ENCODE measurements around the gene CABLES1. TPM values are rescaled to one million over a fixed set of nuclear protein-coding genes. Genes with fewer than 3 reads are reported as not detected.

The CABLES1 gene
- total and polyA plus RNA-seq, 2 of the 8 experiments (the other 6 are each of a cell fraction or from before 2014, with no cell fraction given) = 9.2 to 26.4 TPM

DNA sequence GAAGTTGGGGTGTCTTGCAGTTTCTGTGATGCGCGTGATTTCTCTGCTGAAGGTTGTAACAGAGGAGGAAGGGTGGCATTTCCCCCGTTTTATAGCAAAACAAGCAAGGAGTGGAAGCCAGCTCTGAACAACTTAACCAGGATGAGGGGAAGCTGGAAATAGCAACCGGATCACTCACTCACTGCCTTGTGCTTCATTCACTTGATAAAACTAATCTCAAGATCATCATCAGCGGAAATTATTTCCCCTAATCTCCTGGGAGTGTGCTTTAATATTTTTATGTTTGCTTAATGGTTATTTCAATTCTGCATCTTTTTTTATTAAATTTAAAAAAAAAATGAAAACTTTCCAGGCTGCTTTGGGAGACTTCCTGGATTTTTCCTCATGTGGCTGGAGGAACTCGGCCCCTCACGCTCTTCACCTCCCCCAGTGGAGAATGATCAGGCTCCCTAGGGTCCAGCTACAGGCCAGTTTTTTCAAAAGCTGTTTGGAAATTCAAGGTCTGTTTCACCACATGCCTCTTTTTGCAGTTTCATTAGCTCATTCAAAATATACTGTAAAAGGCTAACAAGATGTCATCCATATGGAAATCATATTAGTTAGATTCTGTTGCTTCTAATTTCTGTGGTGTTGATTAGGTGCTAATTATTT lies 31.7 kb downstream of the CABLES1 start:
- H2BK5ac ChIP-seq (ENCODE audit: low read depth, low read length) = no peak overlapping the region
- H3K56ac ChIP-seq (replicated peaks; ENCODE audit: insufficient read length, low read depth, low read length) = no peak overlapping the region
- 0 out of 2 replicates have a peak overlapping the region, but pooled peaks have one; percentile 88 for H2BK12ac ChIP-seq (ENCODE audit: low read depth, low read length)
- peaks cover 18 to 38% (median 33%) of the 10 kb centered on the region in 4 experiments for H3K4me1 ChIP-seq (replicated peaks in 1 of 4; ENCODE audit: control insufficient read depth in 3 of 4, insufficient read depth in 4 of 4, low read length in 3 of 4)
- H3K23me2 ChIP-seq (ENCODE audit: low read depth, low read length) = no peaks in the 10 kb centered on the region
- DNase-seq (ENCODE audit: low read depth in 1 of 2, low spot score in 2 of 2) (no peak), FAIRE-seq (no peak)
- H2BK120ac ChIP-seq (replicated peaks; ENCODE audit: low read depth, low read length) = no peak overlapping the region
- peaks cover 0 to 69% of the 10 kb centered on the region in 2 experiments; a peak in 3 of 4 replicates for H3K79me2 ChIP-seq (ENCODE audit: control insufficient read depth in 1 of 2, insufficient read depth in 2 of 2, low read length in 2 of 2)
- H3K27me3 ChIP-seq (replicated peaks in 1 of 4; ENCODE audit: control insufficient read depth in 3 of 4, extremely low read depth in 1 of 4, insufficient read depth in 3 of 4, low read length in 3 of 4) = no peaks in the 10 kb centered on the region
- no peaks in the 10 kb centered on the region for H4K20me1 ChIP-seq (replicated peaks in 1 of 2; ENCODE audit: control insufficient read depth in 1 of 2, insufficient read depth in 2 of 2, low read length in 2 of 2)
- H3K18ac ChIP-seq (ENCODE audit: extremely low read depth, low read length) = no peak overlapping the region
- no peak overlapping the region for H2BK20ac ChIP-seq (ENCODE audit: low read length)
- POLR2A ChIA-PET (ENCODE audit: partially characterized antibody) = interaction anchor here (0.5 to 6.0 kb wide), 5 partner anchors 12 to 115 kb away, joined by 3 to 46 read pairs (median 3); partner anchors contain the start of gene CABLES1
- H2BK15ac ChIP-seq (ENCODE audit: low read length) = no peak overlapping the region
- no peak overlapping the region for H3K4me2 ChIP-seq (ENCODE audit: insufficient read depth in 1 of 2, low read depth in 2 of 2, low read length in 2 of 2)
- H4K5ac ChIP-seq (ENCODE audit: insufficient read length, low read depth, low read length) = no peak overlapping the region
- H3K14ac ChIP-seq (ENCODE audit: insufficient read length) = no peak overlapping the region
- H2AK5ac ChIP-seq (ENCODE audit: low read depth, low read length) = no peak overlapping the region
- 73% methylated on average over 6 of the region's 7 CpGs; no CpG with 5 or more reads in 1 of the 2 experiments for WGBS, 2 experiments (ENCODE audit: extremely low coverage in 1 of 2, insufficient coverage in 1 of 2, insufficient read length in 1 of 2, insufficient replicate concordance in 2 of 2, low coverage in 1 of 2, low lambda C conversion rate in 2 of 2, missing lambda C conversion rate in 1 of 2)
- TF ChIP-seq RBBP5 (IDR thresholded peaks at IDR 0.05; ENCODE audit: borderline replicate concordance, low read depth, low read length) (no peak), RFX5 (IDR thresholded peaks at IDR 0.05; ENCODE audit: borderline replicate concordance, low read depth, low read length) (no peak), CEBPB (IDR thresholded peaks at IDR 0.05; ENCODE audit: low read depth, low read length) (no peak), TAF7 (optimal IDR thresholded peaks at IDR 0.05; ENCODE audit: borderline replicate concordance, low read depth, low read length) (peak; percentile 22)
- no peak overlapping the region; a peak in 1 of 8 replicates for H3K4me3 ChIP-seq (ENCODE audit: extremely low read depth in 1 of 4, insufficient read depth in 2 of 4, low read depth in 3 of 4, low read length in 4 of 4)
- H2AFZ ChIP-seq (ENCODE audit: low read length) = no peak overlapping the region
- H4K91ac ChIP-seq (replicated peaks; ENCODE audit: insufficient read length, low read length) = no peak overlapping the region
- no peaks in the 10 kb centered on the region for H3K36me3 ChIP-seq (ENCODE audit: control insufficient read depth in 2 of 4, insufficient read depth in 4 of 4, low read length in 3 of 4)
- H3K23ac ChIP-seq (ENCODE audit: insufficient read length) = no peak overlapping the region
- no peak overlapping the region for H3K9ac ChIP-seq (replicated peaks in 1 of 4; ENCODE audit: extremely low read depth in 1 of 4, low read depth in 3 of 4, low read length in 3 of 4)
- peaks cover 22% of the 10 kb centered on the region for H3K79me1 ChIP-seq (ENCODE audit: low read depth, low read length)
- CTCF ChIA-PET (ENCODE audit: partially characterized antibody) = interaction anchor here (0.8 to 1.5 kb wide), 3 partner anchors 35 to 41 kb away, joined by 3 to 6 read pairs (median 4); no protein-coding TSS in a partner anchor
- no peaks in the 10 kb centered on the region for H3K9me3 ChIP-seq (ENCODE audit: insufficient read depth in 2 of 2, low read depth in 1 of 2, low read length in 1 of 2)
- no peak overlapping the region for H3K4ac ChIP-seq (replicated peaks; ENCODE audit: insufficient read length, low read depth, low read length)
- H4K8ac ChIP-seq (ENCODE audit: extremely low read depth, insufficient read depth, low read length) = no peak overlapping the region
- no peak overlapping the region for H3K27ac ChIP-seq (ENCODE audit: low read depth, low read length)
